GM18517 (cell line): ENCODE results near the gene RGS7.

Source experiments
- ATAC-seq: cut with Tn5 transposase; IDR thresholded peaks from one replicate; pipeline ENCODE4 v1.9.1; 2021; ENCODE audit warnings: mild to moderate bottlenecking, moderate library complexity; ENCODE audit not compliant: unreplicated experiment

Gene RGS7

GRCh38 chr1:241356519-241357365, at the start of gene RGS7:
Gene RGS7 (minus strand): TSS chr1:241357205.
- no peak for ATAC-seq

GRCh38 chr1:241406421-241406820, 49.4 kb upstream of the RGS7 start:
- no peak for ATAC-seq

DNA sequence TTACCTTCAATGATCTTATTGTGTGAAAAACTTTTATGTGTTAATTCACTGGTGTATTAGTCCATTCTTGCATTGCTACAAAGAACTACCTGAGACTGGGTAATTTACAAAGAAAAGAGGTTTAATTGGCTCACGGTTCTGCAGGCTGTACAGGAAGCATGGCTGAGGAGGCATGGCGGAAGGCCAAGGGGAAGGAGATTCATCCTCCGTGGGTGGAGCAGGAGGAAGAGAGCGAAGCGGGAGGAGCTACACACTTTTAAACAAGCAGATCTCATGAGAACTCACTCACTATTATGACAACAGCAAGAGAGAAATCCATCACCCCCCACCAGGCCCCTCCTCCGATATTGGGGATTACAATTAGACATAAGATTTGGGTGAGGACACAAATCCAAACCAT, 44.2 kb upstream of the RGS7 start:
- no peak for ATAC-seq

- ATAC-seq = no peak
Measured at GRCh38 chr1:241396747-241397681, 40.0 kb upstream of the RGS7 start.

GRCh38 chr1:241391926-241392710, 35.1 kb upstream of the RGS7 start:
- no peak for ATAC-seq

GRCh38 chr1:241390526-241390925, 33.5 kb upstream of the RGS7 start:
- no peak for ATAC-seq

DNA sequence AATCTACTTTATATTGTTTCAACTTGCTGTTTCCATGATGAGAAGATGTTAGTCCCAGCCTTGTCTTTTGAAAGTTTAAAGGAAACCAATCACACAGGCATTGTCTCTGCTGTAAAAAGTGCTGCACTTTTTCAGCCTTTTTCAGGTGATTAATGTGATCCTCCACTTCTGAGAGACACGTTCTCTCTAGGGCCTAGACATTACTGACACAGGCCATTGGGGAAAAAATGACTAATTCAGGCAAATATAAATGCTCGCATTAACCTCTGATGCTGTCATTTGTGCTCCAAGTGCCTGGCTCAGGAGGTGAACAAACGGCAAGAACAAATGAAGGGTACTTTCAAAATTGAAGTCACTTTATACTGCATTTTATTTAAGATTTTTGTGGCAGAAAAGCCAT, 32.4 kb upstream of the RGS7 start:
- no peak for ATAC-seq

GRCh38 chr1:241387216-241387615, 30.2 kb upstream of the RGS7 start:
- ATAC-seq = no peak

DNA sequence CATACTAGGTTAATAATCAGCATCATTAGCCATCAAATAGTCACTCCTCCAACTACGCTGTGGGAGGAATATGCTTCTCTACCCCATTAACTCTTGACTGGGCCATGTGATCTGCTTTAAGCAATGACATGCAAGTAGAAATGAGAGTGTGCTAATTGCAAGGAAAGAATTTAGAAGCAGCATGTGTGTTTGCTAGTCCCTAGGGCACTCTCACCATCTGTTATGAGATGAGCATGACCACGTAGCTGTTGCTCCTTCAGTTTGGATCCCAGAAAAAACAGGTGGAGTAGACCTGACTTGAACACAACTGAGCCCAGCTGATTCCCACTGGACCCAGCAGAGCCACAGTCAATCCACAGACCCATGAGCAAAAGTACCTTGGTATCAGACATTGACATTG, 19.7 kb upstream of the RGS7 start:
- ATAC-seq = no peak

- no peak for ATAC-seq
Measured at GRCh38 chr1:241375886-241376285, 18.9 kb upstream of the RGS7 start.

DNA sequence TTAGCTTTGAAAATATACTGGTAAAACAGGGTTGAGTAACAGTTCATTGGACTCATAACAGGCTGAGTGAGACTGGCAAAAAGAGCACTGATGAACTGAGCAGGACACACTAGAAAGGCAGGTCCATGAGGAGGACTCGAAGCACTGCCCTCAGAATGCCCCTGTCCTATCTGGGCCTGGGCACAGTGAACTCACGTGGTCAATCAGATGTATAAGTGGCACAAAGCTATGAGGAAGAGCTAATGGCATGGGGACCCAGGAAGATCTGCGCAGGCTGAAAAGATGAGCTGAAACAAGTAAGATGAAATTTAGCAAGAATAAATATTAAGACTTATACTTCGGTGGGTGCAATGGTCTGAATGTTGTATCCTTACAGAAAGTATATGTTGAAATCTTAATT, 9.2 kb upstream of the RGS7 start:
- ATAC-seq = no peak

GRCh38 chr1:241362350-241362749, 5.3 kb upstream of the RGS7 start:
- no peak for ATAC-seq

DNA sequence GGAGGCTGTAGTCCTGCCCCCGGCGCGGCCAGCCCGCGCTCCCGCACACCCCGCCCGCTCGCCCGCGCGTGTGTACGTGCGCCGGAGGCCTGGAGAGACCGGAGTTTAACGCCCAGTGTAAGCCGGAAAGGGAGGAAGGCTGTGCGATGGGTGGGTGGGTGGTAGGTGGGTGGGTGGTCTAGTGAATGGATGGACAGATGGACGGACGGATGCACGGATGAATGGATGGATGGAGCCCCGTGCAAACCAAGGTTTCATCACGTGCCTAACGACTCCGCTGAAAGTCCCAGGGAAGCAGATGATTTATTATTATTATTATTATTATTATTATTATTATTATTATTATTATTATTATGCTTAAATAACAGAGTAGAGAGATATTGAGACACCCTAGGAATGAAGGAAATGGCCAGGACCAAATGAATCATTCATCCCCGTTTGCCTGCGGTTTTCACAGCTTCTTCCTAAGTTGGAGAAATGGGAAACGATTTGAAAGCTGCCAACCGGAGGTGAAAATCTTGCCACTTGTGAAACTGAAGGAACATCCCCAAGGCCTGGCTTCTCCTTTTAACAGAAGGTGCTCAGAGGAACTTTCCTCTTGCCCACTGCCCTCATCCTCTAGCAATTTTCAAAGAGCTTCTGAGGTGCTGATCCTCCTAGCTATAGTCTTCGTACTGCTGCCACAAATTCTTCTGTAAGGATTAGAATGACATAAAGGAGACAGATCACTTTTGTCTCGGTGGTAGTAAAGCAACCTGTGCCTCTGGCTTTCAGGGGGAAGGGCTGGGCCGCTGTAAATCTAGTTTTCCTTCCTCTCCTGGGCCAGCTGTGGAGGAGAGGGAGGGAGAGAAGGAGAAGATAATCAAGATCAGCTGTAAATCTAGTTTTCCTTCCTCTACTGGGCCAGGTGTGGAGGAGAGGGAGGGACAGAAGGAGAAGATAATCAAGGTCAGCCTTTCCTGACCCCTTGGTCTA, 648 bp upstream of the RGS7 start:
- ATAC-seq = no peak

- ATAC-seq = no peak
Measured at GRCh38 chr1:241356187-241356518, 852 bp downstream of the RGS7 start.

DNA sequence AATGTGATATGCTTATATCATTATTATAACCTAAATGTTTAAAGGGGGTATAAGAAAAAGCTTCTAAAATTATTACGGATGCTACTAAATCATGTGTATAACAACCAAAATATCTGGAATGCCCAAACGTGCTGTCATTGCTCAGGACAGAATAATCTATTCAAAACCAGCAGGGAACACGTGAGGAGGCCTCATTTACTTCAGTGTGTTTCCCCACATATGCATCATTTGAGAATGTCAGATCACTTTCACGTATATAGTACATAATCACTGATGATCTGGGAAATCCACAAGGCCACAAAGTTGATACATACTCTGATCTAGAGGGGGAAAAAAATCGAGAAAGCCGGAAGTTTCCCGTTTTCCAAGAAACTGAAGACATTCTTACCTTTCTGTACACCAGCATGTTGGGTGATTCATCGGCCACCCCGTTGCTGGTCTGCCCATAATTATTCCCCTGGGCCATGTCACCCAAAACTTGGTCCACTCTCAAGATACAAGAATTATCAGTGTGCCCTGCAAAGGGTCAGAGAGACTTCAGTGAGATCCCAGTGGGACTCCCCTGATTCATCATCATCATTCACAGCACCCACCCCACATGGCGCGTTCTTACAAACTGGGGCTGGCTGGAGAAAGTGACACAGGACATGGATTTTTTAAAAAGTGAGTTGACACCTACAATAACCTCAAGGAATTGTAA, 1.5 kb downstream of the RGS7 start:
- ATAC-seq = no peak

DNA sequence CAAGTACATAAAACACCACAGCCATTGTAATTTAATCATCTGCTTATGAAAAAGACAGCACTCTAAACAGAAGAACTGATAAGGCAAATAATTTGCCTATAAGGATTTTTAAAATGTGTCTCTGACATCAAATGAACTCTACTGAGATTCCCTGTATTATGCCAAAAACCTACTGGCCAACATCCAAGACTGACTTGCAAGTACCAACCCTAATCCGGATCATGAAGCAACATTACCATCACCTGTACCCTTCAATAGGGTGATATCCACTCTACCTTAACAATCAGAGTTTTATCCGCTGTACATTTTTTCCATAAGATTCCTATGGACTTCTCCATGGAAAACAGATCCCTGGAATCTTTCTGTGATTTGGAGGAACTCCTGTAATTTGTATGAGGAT, 4.6 kb downstream of the RGS7 start:
- no peak for ATAC-seq

DNA sequence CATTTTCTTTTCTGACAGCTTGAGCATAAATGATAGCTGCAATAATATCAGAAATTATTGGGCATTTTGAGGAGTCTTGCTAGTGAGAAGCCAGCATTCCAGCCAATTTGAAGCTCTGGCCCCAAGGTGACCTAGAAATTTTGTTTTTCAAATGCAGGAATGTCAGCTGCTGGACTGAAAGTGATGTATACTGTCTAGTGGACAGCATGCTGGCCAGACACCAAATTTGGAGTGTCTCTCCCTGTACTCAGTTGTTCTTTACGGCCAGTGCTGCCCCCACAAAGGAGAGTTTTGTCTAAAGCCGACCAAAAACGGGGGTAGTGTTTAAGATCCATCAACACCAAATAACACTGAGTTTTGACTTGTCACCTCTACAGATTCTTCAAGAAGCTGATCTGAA, 5.2 kb downstream of the RGS7 start:
- no peak for ATAC-seq

GRCh38 chr1:241343956-241344355, 13.0 kb downstream of the RGS7 start:
- ATAC-seq = no peak

DNA sequence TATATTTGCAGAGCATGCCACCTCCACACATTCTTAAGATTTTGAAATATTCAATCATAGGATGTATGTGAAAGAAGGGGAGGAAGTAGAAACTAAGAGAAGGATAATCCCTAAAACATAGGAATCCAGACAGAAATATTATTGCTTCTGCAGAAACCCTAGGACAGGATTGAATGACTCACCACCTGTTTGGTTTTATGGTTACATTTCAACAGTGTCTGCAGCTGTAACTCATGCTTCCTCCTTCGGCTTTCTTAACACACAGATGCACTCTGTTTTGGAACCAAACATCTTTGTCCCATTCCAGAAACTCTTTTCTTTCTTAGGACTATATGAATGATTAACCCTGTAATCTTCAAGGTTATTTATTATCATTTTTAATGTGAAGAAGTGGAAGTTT, 20.7 kb downstream of the RGS7 start:
- ATAC-seq = no peak

DNA sequence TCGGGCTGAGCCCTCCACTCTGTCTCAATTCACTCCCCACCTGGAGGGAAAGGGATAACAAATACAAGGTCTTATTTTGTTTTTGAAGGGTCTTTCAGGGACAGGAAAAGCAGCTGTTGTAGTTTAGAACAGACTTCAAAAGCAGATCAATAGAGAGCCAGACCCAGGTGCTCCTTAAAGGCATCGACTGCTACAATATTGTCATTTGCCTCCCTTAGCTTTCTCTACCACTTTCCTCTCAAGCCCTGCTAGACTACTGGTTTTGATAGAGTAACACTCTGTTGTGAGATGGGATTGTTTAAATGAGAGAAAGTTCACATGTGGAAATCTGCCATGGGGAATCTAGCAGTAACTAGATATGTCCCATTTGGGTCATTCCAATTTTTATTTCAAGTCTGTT, 24.0 kb downstream of the RGS7 start:
- no peak for ATAC-seq
